Erythroblast (primary cell): ENCODE results near the gene FAM161B.

Source experiments
- GATA1 ChIP-seq: IDR thresholded peaks from 2 replicates; pipeline ENCODE4 v1.6.1; 2011; ENCODE audit warnings: low read depth, mild to moderate bottlenecking, control low read depth, low read length, moderate library complexity
- POLR2A ChIP-seq: IDR thresholded peaks from 2 replicates; pipeline ENCODE4 v1.6.1; 2011; ENCODE audit warnings: mild to moderate bottlenecking, low read length

GRCh38 chr14:73997108-73997943, 47.4 kb upstream of the FAM161B start:
- TF ChIP-seq POLR2A (no peak), GATA1 (no peak)
